ENCODE measurements around the gene CBARP. TPM values are rescaled to one million over a fixed set of nuclear protein-coding genes. Genes with fewer than 3 reads are reported as not detected.

The CBARP gene
- total and polyA plus RNA-seq, 2 of the 4 experiments (the other 2 are of a cell fraction): 0.18 to 3.9 TPM

- dilution Hi-C loops (cut with HindIII; ENCODE audit: low sequenced_read_pairs, unreplicated experiment): no loop called here
- TF ChIP-seq POLR2A (IDR thresholded peaks at IDR 0.05; ENCODE audit: low read depth, low read length) (no peak), SMC3 (IDR thresholded peaks at IDR 0.05; ENCODE audit: low read depth, low read length) (no peak), CTCF (conservative IDR thresholded peaks at IDR 0.05; ENCODE audit: low read depth, low read length) (no peak), CHD1 (IDR thresholded peaks at IDR 0.05; ENCODE audit: low read depth, low read length) (no peak), RFX5 (IDR thresholded peaks at IDR 0.05; ENCODE audit: low read depth, low read length) (no peak), NFE2L2 (IDR thresholded peaks at IDR 0.05; ENCODE audit: low read depth, low read length) (0 out of 2 replicates have a peak, but pooled peaks have one; percentile 25), ELK1 (IDR thresholded peaks at IDR 0.05; ENCODE audit: borderline replicate concordance, low read depth, low read length) (no peak), BHLHE40 (IDR thresholded peaks at IDR 0.05; ENCODE audit: low read depth, low read length) (peak; percentile 90), CEBPB (IDR thresholded peaks at IDR 0.05; ENCODE audit: low read depth, low read length) (no peak), MAZ (IDR thresholded peaks at IDR 0.05; ENCODE audit: borderline replicate concordance, low read depth, low read length) (peak; percentile 12), RAD21 (IDR thresholded peaks at IDR 0.05; ENCODE audit: low read length) (peak; percentile 10; the same call in 1 of the 2 replicates), MAFK (IDR thresholded peaks at IDR 0.05; ENCODE audit: low read depth, low read length) (peak; percentile 58; the same call in 1 of the 2 replicates), MXI1 (IDR thresholded peaks at IDR 0.05; ENCODE audit: borderline replicate concordance, low read depth, low read length) (peak; percentile 37; the same call in 1 of the 2 replicates), RCOR1 (IDR thresholded peaks at IDR 0.05; ENCODE audit: insufficient replicate concordance, low read length) (no peak)
Observed at GRCh38 chr19:1265615-1266128, 27.9 kb upstream of the CBARP start.

More at GRCh38 chr19:1265615-1266128, 27.9 kb upstream of the CBARP start:
- Histone ChIP-seq H4K20me1 (ENCODE audit: insufficient read depth, low read length) (peaks cover 26% of the 10 kb centered on the region), H2BK20ac (ENCODE audit: low read depth, low read length) (peak overlapping the region; percentile 92), H3K4me2 (ENCODE audit: low read depth, low read length) (peak overlapping the region; percentile 87), H3K27ac (ENCODE audit: insufficient read depth, low read length) (peak overlapping the region; percentile 93), H3K9ac (ENCODE audit: low read depth, low read length) (peak overlapping the region; percentile 63), H4K5ac (ENCODE audit: low read depth, low read length) (peak overlapping the region; percentile 79), H2AK9ac (replicated peaks; ENCODE audit: low read depth, low read length, poor library complexity) (peak overlapping the region; percentile 93), H3K36me3 (ENCODE audit: control insufficient read depth, insufficient read depth, low read length) (no peaks in the 10 kb centered on the region; the same call in 1 of the 2 replicates), H3K9me3 (ENCODE audit: control insufficient read depth, insufficient read depth, low read length) (no peaks in the 10 kb centered on the region), H3K4me1 (ENCODE audit: control insufficient read depth, insufficient read depth, low read length) (peaks cover 49% of the 10 kb centered on the region), H3K79me1 (ENCODE audit: low read depth in 1 of 2, low read length in 2 of 2) (peaks cover 5 to 62% of the 10 kb centered on the region in 2 experiments; a peak in 3 of 4 replicates), H3K4me3 (ENCODE audit: insufficient read depth, low read depth, low read length) (peak overlapping the region; percentile 33), H3K27me3 (ENCODE audit: control insufficient read depth, insufficient read depth, low read length) (no peaks in the 10 kb centered on the region), H2BK5ac (ENCODE audit: low read depth, low read length, poor library complexity, severe bottlenecking) (peak overlapping the region; percentile 99), H4K8ac (ENCODE audit: low read depth in 2 of 2, low read length in 2 of 2) (peak overlapping the region; percentile 89 to 96), H3K18ac (ENCODE audit: low read depth, low read length) (peak overlapping the region; percentile 83), H4K91ac (ENCODE audit: insufficient read depth, low read depth, low read length) (peak overlapping the region; percentile 98), H2AFZ (replicated peaks; ENCODE audit: low read length, poor library complexity) (peak overlapping the region; percentile 87), H3K23ac (ENCODE audit: low read depth, low read length) (peak overlapping the region; percentile 93), H2AK5ac (ENCODE audit: low read depth, low read length) (peak overlapping the region; percentile 99), H3K14ac (replicated peaks; ENCODE audit: low read depth, low read length) (peak overlapping the region; percentile 93), H3K4ac (ENCODE audit: low read depth, low read length) (peak overlapping the region; percentile 99), H2BK120ac (ENCODE audit: low read depth, low read length) (peak overlapping the region; percentile 96), H3K56ac (ENCODE audit: extremely low read depth, insufficient read depth, low read length) (peak overlapping the region; percentile 86), H3K9me1 (ENCODE audit: insufficient read depth, low read length) (peaks cover 11% of the 10 kb centered on the region), H2BK15ac (ENCODE audit: low read depth, low read length) (peak overlapping the region; percentile 90; the same call in 1 of the 3 replicates)
- no TSS peak for BruUV-seq (replicated peaks)
- intact Hi-C loops (cut with micrococcal nuclease): loop anchor here (1.0 to 2.0 kb wide), 4 partner anchors 12 to 45 kb away; partner anchors contain the start of gene MIDN
- peak; percentile 2 for ATAC-seq (ENCODE audit: low read depth)
- ChIA-PET CTCF (interaction anchor here (0.5 to 3.5 kb wide), 2 partner anchors 22 to 336 kb away, joined by 3 to 64 read pairs; no protein-coding TSS in a partner anchor), POLR2A (ENCODE audit: unreplicated experiment) (interaction anchor here (0.6 to 1.8 kb wide), 3 partner anchors 10 to 146 kb away, joined by 4 to 24 read pairs (median 16); no protein-coding TSS in a partner anchor)
- peak; percentile 80 for DNase-seq
- in situ Hi-C loops (cut with MboI; ENCODE audit: low sequenced_read_pairs): no loop called here
- WGBS, 2 experiments (ENCODE audit: extremely low coverage in 2 of 2, insufficient read length in 1 of 2): 0% methylated on average over 8 of the region's 28 CpGs; no CpG with 5 or more reads in 1 of the 2 experiments
